ENCODE measurements around the gene TBPL1.

The TBPL1 gene

GRCh38 chr6:133953634-133954415, 801 bp downstream of the TBPL1 start:
- DNase-seq (ENCODE audit: low read depth), result no peak

- no peak for DNase-seq (ENCODE audit: low read depth)
Measured at GRCh38 chr6:133954657-133955576, 1.9 kb downstream of the TBPL1 start.

GRCh38 chr6:133955582-133956415, 2.8 kb downstream of the TBPL1 start:
- no peak for DNase-seq (ENCODE audit: low read depth)

GRCh38 chr6:133956416-133957049, 3.5 kb downstream of the TBPL1 start:
- no peak for DNase-seq (ENCODE audit: low read depth)

- no peak for DNase-seq (ENCODE audit: low read depth)
Measured at GRCh38 chr6:133957227-133957626, 4.2 kb downstream of the TBPL1 start.

GRCh38 chr6:133957780-133958242, 4.8 kb downstream of the TBPL1 start:
- DNase-seq (ENCODE audit: low read depth), result no peak

- no peak for DNase-seq (ENCODE audit: low read depth)
Measured at GRCh38 chr6:133958791-133959190, 5.8 kb downstream of the TBPL1 start.

GRCh38 chr6:133959667-133960368, 6.8 kb downstream of the TBPL1 start:
- no peak for DNase-seq (ENCODE audit: low read depth)

GRCh38 chr6:133961831-133962230, 8.8 kb downstream of the TBPL1 start:
- DNase-seq (ENCODE audit: low read depth), result no peak

GRCh38 chr6:133964052-133964451, 11.0 kb downstream of the TBPL1 start:
- peak; percentile 79 for DNase-seq (ENCODE audit: low read depth)

- DNase-seq (ENCODE audit: low read depth), result no peak
Measured at GRCh38 chr6:133964702-133965101, 11.7 kb downstream of the TBPL1 start.

GRCh38 chr6:133965817-133966360, 12.9 kb downstream of the TBPL1 start:
- no peak for DNase-seq (ENCODE audit: low read depth)

- no peak for DNase-seq (ENCODE audit: low read depth)
Measured at GRCh38 chr6:133966654-133967329, 13.8 kb downstream of the TBPL1 start.

- DNase-seq (ENCODE audit: low read depth), result no peak
Measured at GRCh38 chr6:133967347-133967746, 14.3 kb downstream of the TBPL1 start.

- DNase-seq (ENCODE audit: low read depth), result peak; percentile 70
Measured at GRCh38 chr6:133967835-133968234, 14.8 kb downstream of the TBPL1 start.

- no peak for DNase-seq (ENCODE audit: low read depth)
Measured at GRCh38 chr6:133969285-133969920, 16.4 kb downstream of the TBPL1 start.

GRCh38 chr6:133969921-133970295, 16.9 kb downstream of the TBPL1 start:
- DNase-seq (ENCODE audit: low read depth), result no peak

- DNase-seq (ENCODE audit: low read depth), result no peak
Measured at GRCh38 chr6:133971861-133972260, 18.8 kb downstream of the TBPL1 start.

GRCh38 chr6:133972388-133972787, 19.4 kb downstream of the TBPL1 start:
- no peak for DNase-seq (ENCODE audit: low read depth)

All from HS-27A (cell line).